ENCODE measurements around the gene MUC15.

DNA sequence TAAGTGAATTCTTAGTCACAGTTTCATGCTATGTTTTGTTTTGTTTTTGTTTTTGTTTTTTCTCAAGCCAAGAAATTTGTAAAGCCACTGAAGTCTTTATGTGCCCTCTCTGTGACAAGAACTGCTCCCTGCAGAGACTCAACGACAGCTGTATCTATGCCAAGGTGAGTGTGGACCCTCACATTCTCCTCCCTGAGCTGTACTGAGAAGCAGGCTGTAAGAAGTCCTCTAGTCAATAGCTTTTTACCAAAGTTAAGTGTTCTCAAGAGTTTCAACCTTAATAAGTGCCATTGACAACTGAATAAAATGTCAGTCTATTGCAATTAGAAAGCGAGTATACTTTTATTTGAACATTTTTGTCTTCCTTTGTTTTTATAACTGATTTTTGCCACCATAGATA lies 18.9 kb downstream of the MUC15 start:
- TF ChIP-seq, protein P1, sequence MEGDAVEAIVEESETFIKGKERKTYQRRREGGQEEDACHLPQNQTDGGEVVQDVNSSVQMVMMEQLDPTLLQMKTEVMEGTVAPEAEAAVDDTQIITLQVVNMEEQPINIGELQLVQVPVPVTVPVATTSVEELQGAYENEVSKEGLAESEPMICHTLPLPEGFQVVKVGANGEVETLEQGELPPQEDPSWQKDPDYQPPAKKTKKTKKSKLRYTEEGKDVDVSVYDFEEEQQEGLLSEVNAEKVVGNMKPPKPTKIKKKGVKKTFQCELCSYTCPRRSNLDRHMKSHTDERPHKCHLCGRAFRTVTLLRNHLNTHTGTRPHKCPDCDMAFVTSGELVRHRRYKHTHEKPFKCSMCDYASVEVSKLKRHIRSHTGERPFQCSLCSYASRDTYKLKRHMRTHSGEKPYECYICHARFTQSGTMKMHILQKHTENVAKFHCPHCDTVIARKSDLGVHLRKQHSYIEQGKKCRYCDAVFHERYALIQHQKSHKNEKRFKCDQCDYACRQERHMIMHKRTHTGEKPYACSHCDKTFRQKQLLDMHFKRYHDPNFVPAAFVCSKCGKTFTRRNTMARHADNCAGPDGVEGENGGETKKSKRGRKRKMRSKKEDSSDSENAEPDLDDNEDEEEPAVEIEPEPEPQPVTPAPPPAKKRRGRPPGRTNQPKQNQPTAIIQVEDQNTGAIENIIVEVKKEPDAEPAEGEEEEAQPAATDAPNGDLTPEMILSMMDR (conservative IDR thresholded peaks at IDR 0.05; ENCODE audit: low read depth, low read length), result no peak
- TF ChIP-seq POLR2A (IDR thresholded peaks at IDR 0.05; ENCODE audit: low read depth, low read length) (no peak), MAZ (IDR thresholded peaks at IDR 0.05; ENCODE audit: borderline replicate concordance, low read depth, low read length) (no peak), MXI1 (IDR thresholded peaks at IDR 0.05; ENCODE audit: borderline replicate concordance, low read depth, low read length) (no peak), NFE2L2 (IDR thresholded peaks at IDR 0.05; ENCODE audit: low read depth, low read length) (no peak), CEBPB (IDR thresholded peaks at IDR 0.05; ENCODE audit: low read depth, low read length) (no peak), RFX5 (IDR thresholded peaks at IDR 0.05; ENCODE audit: low read depth, low read length) (no peak), RCOR1 (IDR thresholded peaks at IDR 0.05; ENCODE audit: insufficient replicate concordance, low read length) (no peak), RAD21 (IDR thresholded peaks at IDR 0.05; ENCODE audit: low read length) (no peak), SMC3 (IDR thresholded peaks at IDR 0.05; ENCODE audit: low read depth, low read length) (no peak)
- TF ChIP-seq, protein P2, sequence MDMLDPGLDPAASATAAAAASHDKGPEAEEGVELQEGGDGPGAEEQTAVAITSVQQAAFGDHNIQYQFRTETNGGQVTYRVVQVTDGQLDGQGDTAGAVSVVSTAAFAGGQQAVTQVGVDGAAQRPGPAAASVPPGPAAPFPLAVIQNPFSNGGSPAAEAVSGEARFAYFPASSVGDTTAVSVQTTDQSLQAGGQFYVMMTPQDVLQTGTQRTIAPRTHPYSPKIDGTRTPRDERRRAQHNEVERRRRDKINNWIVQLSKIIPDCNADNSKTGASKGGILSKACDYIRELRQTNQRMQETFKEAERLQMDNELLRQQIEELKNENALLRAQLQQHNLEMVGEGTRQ (IDR thresholded peaks at IDR 0.05; ENCODE audit: low read depth, low read length), result no peak
- TF ChIP-seq, protein P3, sequence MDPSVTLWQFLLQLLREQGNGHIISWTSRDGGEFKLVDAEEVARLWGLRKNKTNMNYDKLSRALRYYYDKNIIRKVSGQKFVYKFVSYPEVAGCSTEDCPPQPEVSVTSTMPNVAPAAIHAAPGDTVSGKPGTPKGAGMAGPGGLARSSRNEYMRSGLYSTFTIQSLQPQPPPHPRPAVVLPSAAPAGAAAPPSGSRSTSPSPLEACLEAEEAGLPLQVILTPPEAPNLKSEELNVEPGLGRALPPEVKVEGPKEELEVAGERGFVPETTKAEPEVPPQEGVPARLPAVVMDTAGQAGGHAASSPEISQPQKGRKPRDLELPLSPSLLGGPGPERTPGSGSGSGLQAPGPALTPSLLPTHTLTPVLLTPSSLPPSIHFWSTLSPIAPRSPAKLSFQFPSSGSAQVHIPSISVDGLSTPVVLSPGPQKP (IDR thresholded peaks at IDR 0.05; ENCODE audit: borderline replicate concordance, low read depth, low read length), result no peak

Measured in IMR-90 (cell line).